Ovary (tissue), 9 donors: Measurements from ENCODE around the gene MAD2L1BP. TPM values are rescaled to one million over a fixed set of nuclear protein-coding genes. Genes with fewer than 3 reads are reported as not detected.

Experiments used
- DNase-seq, 5 donors: peaks; one replicate each; pipeline ENCODE4 v3.0.0-alpha.2; 2019 to 2020
- H3K27ac ChIP-seq, 2 donors: fragments of 200-600 bp; one replicate each; pipeline versions ENCODE4 v1.5.1 to v1.8.0; 2019 to 2022
- H3K27me3 ChIP-seq: fragments of 200-600 bp; one replicate; pipeline ENCODE4 v1.8.0; 2022
- H3K36me3 ChIP-seq: fragments of 200-600 bp; sonication (generic); one replicate; pipeline ENCODE4 v1.5.1; 2019
- H3K4me1 ChIP-seq: one replicate; pipeline ENCODE4 v1.8.1; 2013; ENCODE audit warnings: mild to moderate bottlenecking, moderate library complexity; ENCODE audit not compliant: insufficient read depth
- H3K4me3 ChIP-seq: fragments of 200-600 bp; sonication (generic); one replicate; pipeline ENCODE4 v1.5.1; 2017
- H3K9me3 ChIP-seq, 2 donors: fragments of 200-600 bp in 1 of 2; sonication (generic) in 1 of 2; one replicate each; pipeline versions ENCODE4 v1.5.1 to v1.8.1; 2013 to 2019; ENCODE audit warnings: mild to moderate bottlenecking in 1 of 2, moderate library complexity in 1 of 2
- CTCF ChIP-seq, 3 donors: fragments of 450-650 bp in 2 of 3; fragments of 200-600 bp in 1 of 3; IDR thresholded peaks; one replicate each; pipeline versions ENCODE4 v1.5.1 to v1.8.0; 2016 to 2022; ENCODE audit warnings: antibody characterized with exemption in 3 of 3, mild to moderate bottlenecking in 1 of 3
- EP300 ChIP-seq: sonication (generic); formaldehyde crosslinking; IDR thresholded peaks from one replicate; pipeline ENCODE4 v1.6.1; 2017; ENCODE audit warnings: antibody characterized with exemption
- POLR2A ChIP-seq: fragments of 450-650 bp; IDR thresholded peaks from one replicate; pipeline ENCODE4 v1.6.1; 2017; ENCODE audit warnings: antibody characterized with exemption, mild to moderate bottlenecking, moderate library complexity
- WGBS, 3 donors: extraction: QIAGEN DNeasy Blood & Tissue Kit in 1 of 3; methylation state at CpG; one replicate each; pipeline versions ENCODE4 v1.1.5 to v1.1.7; 2013 to 2017; 5-methylcytosine and 5-hydroxymethylcytosine counted together
- intact Hi-C, 4 donors: fragments of 100-400 bp; cut with DNase I; formaldehyde crosslinking; loops; one replicate each; pipeline versions ENCODE4 v1.11.0 to v1.15.1; 2022 to 2023
- polyA plus RNA-seq, 2 donors: library from polyadenylated mRNA; stranded (reverse); fragments of 200-250 nt in 1 of 2; fragments of 350-450 nt in 1 of 2; fragmentation: Illumina TruSeq in 1 of 2; extraction: RNeasy Lipid Tissue Mini Kit (QIAGEN cat#74804) in 1 of 2; gene quantifications; one replicate each; pipeline ENCODE4 v1.2.3, GENCODE V29; 2013 to 2014
- total RNA-seq, 7 donors: library from RNA; depleted of rRNA in 2 of 7; stranded (reverse); fragments of >200 nt in 2 of 7; fragmentation: NEBNext Ultra II Directional in 3 of 7; extraction: Animal tissue kit (Norgen Biotek cat#: 25700) in 3 of 7; gene quantifications; one replicate each; pipeline versions ENCODE4 v1.1.0 to v1.2.4, GENCODE V29; 2016 to 2023
- donor health status: DM: no; HTN: no; CAD: no; lungs with moderate emphysema.
- donor health status: DM: no; HTN: no; CAD: no.
- donor health status: Bipolar disorder and iron deficiency.
- donor health status: DM: yes; HTN: yes; CAD: no.
- donor health status: DM: no; HTN: no; CAD: no.
- donor health status: DM: yes; HTN: yes; CAD: no.

The MAD2L1BP gene
- total and polyA plus RNA-seq, 9 donors: 11.9 to 28.4 (median 16.8) TPM

GRCh38 chr6:43677759-43678158, 42.1 kb downstream of the MAD2L1BP start:
- Histone ChIP-seq H3K36me3 (no peaks in the 10 kb centered on the region), H3K27me3 (no peaks in the 10 kb centered on the region), H3K4me1 (peaks cover 4% of the 10 kb centered on the region), H3K27ac (no peak overlapping the region), H3K9me3 (no peaks in the 10 kb centered on the region), H3K4me3 (no peak overlapping the region)
- DNase-seq: no peak
- WGBS, 3 donors: 81 to 84% (median 83%) methylated on average over 7 of the region's 7 CpGs
- intact Hi-C loops: no loop called here
- no peak for TF ChIP-seq CTCF (IDR thresholded peaks at IDR 0.05)
- TF ChIP-seq POLR2A: no peak
- TF ChIP-seq EP300: no peak

- peaks cover 4% of the 10 kb centered on the region for H3K4me1 ChIP-seq
- no peaks in the 10 kb centered on the region for H3K36me3 ChIP-seq
- no peak overlapping the region for H3K4me3 ChIP-seq
- no peaks in the 10 kb centered on the region for H3K9me3 ChIP-seq
- intact Hi-C loops: no loop called here
- no peak for DNase-seq
- no peak overlapping the region for H3K27ac ChIP-seq
- TF ChIP-seq CTCF (IDR thresholded peaks at IDR 0.05): no peak
- 90 to 91% (median 91%) methylated on average over 7 of the region's 7 CpGs for WGBS, 3 donors
- no peaks in the 10 kb centered on the region for H3K27me3 ChIP-seq
Measured at GRCh38 chr6:43678341-43678740, 42.7 kb downstream of the MAD2L1BP start.

GRCh38 chr6:43679057-43679456, 43.4 kb downstream of the MAD2L1BP start:
- TF ChIP-seq EP300 (no peak), CTCF (IDR thresholded peaks at IDR 0.05) (no peak), POLR2A (no peak)
- H3K4me3 ChIP-seq: no peak overlapping the region
- H3K27ac ChIP-seq: no peak overlapping the region
- no peak for DNase-seq
- no peaks in the 10 kb centered on the region for H3K27me3 ChIP-seq
- intact Hi-C loops: no loop called here
- no peaks in the 10 kb centered on the region for H3K9me3 ChIP-seq
- H3K36me3 ChIP-seq: no peaks in the 10 kb centered on the region
- 78 to 87% (median 82%) methylated on average over 6 of the region's 6 CpGs for WGBS, 3 donors
- H3K4me1 ChIP-seq: no peaks in the 10 kb centered on the region

GRCh38 chr6:43680308-43681200, 44.9 kb downstream of the MAD2L1BP start:
- TF ChIP-seq CTCF (IDR thresholded peaks at IDR 0.05): no peak
- no peak for TF ChIP-seq EP300
- TF ChIP-seq POLR2A: no peak
- Histone ChIP-seq H3K9me3 (no peaks in the 10 kb centered on the region), H3K27ac (no peak overlapping the region), H3K4me3 (no peak overlapping the region), H3K4me1 (no peaks in the 10 kb centered on the region), H3K36me3 (no peaks in the 10 kb centered on the region), H3K27me3 (no peaks in the 10 kb centered on the region)
- WGBS, 3 donors: 70 to 74% (median 73%) methylated on average over 11 of the region's 11 CpGs
- no peak for DNase-seq
- intact Hi-C loops: no loop called here
